ENCODE data around the gene G6PD. TPM values are rescaled to one million over a fixed set of nuclear protein-coding genes. Genes with fewer than 3 reads are reported as not detected.

G6PD gene
- total and polyA plus RNA-seq, 8 donors: 6.7 to 17.9 (median 12.4) TPM

- ATAC-seq (no peak), FAIRE-seq (no peak), DNase-seq (peak in 2 of 6 donors; percentile 55 to 80)
- Histone ChIP-seq H3K4me3 (no peak overlapping the region), H3K27me3 (no peaks in the 10 kb centered on the region), H3K36me3 (no peaks in the 10 kb centered on the region), H3K9me3 (no peaks in the 10 kb centered on the region), H3K27ac (no peak overlapping the region), H3K4me1 (peaks cover 0 to 5% (median 0%) of the 10 kb centered on the region in 3 donors)
- no peak for TF ChIP-seq CTCF (IDR thresholded peaks at IDR 0.05)
- WGBS, 2 donors: 78 to 80% methylated on average over 20 of the region's 20 CpGs
- intact Hi-C loops (cut with DNase I): no loop called here
Observed at GRCh38 chrX:154488336-154489075, 58.1 kb downstream of the G6PD start.

GRCh38 chrX:154487518-154488290 lies 58.9 kb downstream of the G6PD start:
- WGBS, 2 donors: 89 to 90% methylated on average over 28 of the region's 28 CpGs
- H3K27ac ChIP-seq: peak overlapping the region in 1 of 4 donors; percentile 73
- DNase-seq (peak in 1 of 6 donors; percentile 77), ATAC-seq (no peak), FAIRE-seq (no peak)
- H3K36me3 ChIP-seq: no peaks in the 10 kb centered on the region
- no peaks in the 10 kb centered on the region for H3K27me3 ChIP-seq
- H3K9me3 ChIP-seq: no peaks in the 10 kb centered on the region
- peaks cover 0 to 5% (median 0%) of the 10 kb centered on the region in 3 donors for H3K4me1 ChIP-seq
- intact Hi-C loops (cut with DNase I): no loop called here
- H3K4me3 ChIP-seq: no peak overlapping the region
- no peak for TF ChIP-seq CTCF (IDR thresholded peaks at IDR 0.05)

- Histone ChIP-seq H3K27ac (peak within 1 kb of the TSS; percentile 61 to 75 (median 70)), H3K4me1 (peaks cover 0 to 5% (median 0%) of the 10 kb centered on the region in 3 donors), H3K9me3 (no peaks in the 10 kb centered on the region), H3K27me3 (no peaks in the 10 kb centered on the region), H3K36me3 (no peaks in the 10 kb centered on the region), H3K4me3 (peak within 1 kb of the TSS; percentile 35 to 61 (median 46))
- WGBS, 2 donors: 1 to 36% methylated on average over 51 to 90 of the region's 95 CpGs
- FAIRE-seq (no peak), DNase-seq (peak; percentile 72 to 91 (median 80)), ATAC-seq (peak; percentile 27 to 58 (median 46))
- TF ChIP-seq CTCF (IDR thresholded peaks at IDR 0.05): no peak
- intact Hi-C loops (cut with DNase I): no loop called here
Observed at GRCh38 chrX:154486396-154487207, 60.0 kb downstream of the G6PD start, which contains the start of gene UBL4A. UBL4A (minus strand) TSS chrX:154486615; CDS start chrX:154486584, 31 bp downstream.

GRCh38 chrX:154486052-154486395 lies 60.6 kb downstream of the G6PD start:
- ATAC-seq (peak in 2 of 4 donors; percentile 2 to 6), FAIRE-seq (no peak), DNase-seq (peak; percentile 48 to 88 (median 67))
- WGBS, 2 donors: 1 to 35% methylated on average over 28 to 35 of the region's 35 CpGs
- Histone ChIP-seq H3K27me3 (no peaks in the 10 kb centered on the region), H3K27ac (peak overlapping the region; percentile 61 to 75 (median 70)), H3K9me3 (no peaks in the 10 kb centered on the region), H3K4me3 (peak overlapping the region; percentile 35 to 61 (median 46)), H3K4me1 (peaks cover 0 to 5% (median 0%) of the 10 kb centered on the region in 3 donors), H3K36me3 (no peaks in the 10 kb centered on the region)
- intact Hi-C loops (cut with DNase I): no loop called here
- no peak for TF ChIP-seq CTCF (IDR thresholded peaks at IDR 0.05)

Data from pancreas (tissue), 10 donors.